Measurements from ENCODE around the gene CUZD1.

Gene CUZD1

DNA sequence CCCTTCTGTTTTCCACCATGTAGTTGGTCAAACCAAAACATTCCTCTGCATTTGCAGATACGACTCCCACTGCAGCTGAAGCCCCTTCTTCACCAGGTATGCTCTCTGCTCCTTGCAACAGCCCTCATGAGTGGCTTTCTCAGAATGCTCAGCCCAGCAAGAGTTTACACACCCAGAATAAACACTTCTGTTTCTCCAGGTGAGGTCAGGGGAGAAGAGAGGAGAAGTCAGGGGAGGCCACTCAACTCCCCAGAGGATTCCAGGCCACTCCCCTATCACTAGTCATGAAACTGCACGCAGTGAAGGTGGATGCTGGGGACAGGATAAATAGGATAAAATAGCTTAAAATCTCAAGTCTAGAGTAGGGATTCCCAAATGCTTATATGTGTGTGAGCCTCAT is 31.2 kb downstream of the CUZD1 start:
- no peak for DNase-seq (ENCODE audit: low spot score)

DNA sequence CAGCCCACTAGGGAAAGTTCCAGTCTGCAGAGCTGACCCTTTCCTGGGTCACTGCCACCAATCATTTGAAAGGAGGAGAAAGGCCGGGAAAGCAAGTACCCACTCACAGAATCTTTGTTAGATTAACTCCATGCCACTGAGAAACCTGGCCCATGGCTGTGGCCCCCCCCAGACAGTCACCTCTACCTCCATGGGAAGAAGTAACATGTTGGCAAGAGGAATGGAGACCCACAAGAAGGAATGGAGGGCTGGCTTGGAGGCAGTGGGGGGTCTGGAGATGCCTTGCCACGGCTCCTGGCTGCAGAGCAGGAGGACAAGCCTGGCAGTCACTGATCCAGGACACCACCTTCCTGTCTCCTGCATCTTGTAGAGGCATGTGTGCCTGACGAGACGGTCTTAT is 32.9 kb downstream of the CUZD1 start:
- DNase-seq (ENCODE audit: low spot score): no peak

DNA sequence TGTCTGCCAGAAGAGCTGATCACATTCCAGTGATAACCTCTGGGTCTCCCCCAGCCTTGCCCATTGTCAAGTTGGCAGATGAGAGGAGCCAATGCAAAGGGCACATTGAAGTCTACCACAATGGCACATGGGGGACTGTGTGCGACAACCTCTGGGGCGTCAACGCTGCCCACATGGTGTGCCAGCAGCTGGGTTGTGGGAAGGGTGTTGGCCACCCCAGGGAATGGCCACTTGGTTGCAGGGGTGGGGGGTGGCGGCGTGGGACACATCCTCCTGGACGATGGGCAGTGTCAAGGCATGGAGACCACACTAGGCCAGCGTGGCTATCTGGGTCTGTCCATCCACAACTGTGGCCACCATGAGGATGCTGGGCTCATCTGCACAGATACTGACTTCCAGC is 43.4 kb downstream of the CUZD1 start:
- DNase-seq (ENCODE audit: low spot score): no peak

DNA sequence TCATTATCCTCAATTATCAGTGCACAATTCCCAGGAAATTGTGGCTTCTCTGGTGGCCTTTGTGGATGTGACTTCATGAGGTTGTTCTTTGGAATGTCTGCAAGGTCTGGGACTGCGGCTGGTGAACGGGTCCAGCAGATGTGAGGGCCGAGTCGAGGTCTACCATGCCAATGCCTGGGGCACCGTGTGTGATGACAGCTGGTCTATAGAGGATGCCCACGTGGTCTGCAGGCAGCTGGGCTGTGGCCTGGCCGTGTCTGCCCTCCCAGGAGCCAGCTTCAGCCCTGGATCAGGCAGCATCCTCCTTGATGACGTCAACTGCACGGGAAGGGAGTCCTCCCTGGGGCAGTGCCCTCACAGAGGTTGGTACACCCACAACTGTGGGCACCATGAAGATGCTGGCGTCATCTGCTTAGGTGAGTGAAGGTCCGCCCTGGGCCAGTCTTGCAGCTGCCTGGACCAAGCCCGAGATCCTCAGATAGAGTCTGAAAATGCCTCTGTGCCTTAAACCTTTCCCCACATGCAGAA is 46.9 kb downstream of the CUZD1 start:
- DNase-seq (ENCODE audit: low spot score): no peak

DNA sequence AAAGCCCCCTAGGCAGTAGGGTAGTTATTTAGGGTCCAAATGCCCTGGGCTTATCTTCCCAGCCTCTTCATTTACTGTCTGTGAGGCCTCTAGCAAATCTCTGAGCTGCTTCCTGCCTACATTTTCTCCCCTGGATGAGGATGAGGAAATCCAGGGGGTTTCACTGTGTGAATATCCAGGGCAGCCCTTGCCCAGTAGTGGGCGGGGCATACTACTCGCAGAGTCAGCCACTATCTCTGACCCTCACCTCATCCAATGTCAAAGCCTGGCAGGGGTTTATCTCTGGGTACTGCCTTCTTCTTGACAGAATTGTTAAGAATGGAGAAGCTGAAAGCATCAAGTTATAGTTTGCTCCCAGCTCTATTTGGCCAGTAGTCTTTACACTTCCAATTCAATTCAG is 48.9 kb downstream of the CUZD1 start:
- no peak for DNase-seq (ENCODE audit: low spot score)

DNA sequence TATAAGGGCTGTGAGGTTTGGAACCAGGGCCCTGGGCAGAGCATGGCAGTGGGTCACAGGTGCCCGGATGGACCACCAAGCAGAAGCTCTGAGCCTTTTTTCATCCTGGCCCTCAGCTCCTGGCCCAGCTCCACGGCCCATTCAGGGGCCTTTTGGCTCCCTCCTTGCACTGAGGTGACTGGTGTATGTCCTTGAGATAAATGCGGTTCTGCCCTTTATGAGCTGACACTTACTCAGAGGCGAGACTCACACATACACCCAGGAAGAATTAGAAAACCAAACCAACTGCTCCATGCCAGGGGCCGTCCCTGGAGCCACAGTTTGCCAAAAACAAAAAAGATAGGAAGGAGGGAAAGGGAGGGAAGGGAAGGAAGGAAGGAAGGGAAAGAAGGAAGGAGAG is 49.7 kb downstream of the CUZD1 start:
- no peak for DNase-seq (ENCODE audit: low spot score)

DNA sequence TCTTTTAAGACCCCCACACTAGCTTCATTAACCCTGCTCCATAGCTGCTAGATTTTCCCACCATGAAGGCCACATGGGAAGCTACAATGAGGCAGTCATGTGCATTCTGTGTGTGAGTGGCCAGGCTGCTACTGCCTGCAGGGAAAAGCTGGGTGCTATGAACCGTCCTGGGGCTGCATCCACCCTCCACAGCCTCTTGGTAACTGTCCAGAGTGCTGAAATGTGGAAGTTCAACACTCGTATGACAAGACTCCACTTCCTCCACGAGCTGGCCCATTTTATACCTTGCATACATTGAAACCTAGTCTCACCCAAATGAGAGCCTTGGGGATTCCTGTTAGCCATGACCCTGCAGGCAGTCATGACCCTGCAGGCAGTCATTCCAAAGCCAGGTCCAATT is 59.4 kb downstream of the CUZD1 start:
- DNase-seq (ENCODE audit: low spot score): peak; percentile 62

DNA sequence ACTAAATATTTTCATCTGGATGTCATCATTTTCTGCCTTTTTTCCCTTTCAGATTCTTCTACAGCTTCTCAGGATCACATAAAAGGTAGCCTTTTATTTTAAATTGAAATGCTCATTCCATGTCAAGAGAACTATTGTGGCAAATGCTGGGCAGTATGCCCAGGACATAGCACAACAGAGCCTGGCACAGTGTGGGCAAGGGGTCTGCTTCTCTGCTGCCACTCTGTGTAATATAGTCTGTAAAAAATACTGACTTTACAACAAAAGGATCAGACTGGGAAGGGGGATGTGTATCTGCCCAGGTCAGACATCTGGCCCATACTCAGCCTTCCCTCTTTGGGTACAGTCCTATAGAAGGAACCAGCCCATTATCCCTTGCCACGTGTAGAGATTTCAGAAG is 62.7 kb downstream of the CUZD1 start:
- no peak for DNase-seq (ENCODE audit: low spot score)

All from ecto neural progenitor cell (in vitro differentiated cells).